ENCODE data around the gene ADAM21.
"Not testable (repeated sequence)": the region's sequence is repeated elsewhere in the genome, so short reads cannot be mapped to it uniquely, and the experiment has no call there.

Gene ADAM21

DNA sequence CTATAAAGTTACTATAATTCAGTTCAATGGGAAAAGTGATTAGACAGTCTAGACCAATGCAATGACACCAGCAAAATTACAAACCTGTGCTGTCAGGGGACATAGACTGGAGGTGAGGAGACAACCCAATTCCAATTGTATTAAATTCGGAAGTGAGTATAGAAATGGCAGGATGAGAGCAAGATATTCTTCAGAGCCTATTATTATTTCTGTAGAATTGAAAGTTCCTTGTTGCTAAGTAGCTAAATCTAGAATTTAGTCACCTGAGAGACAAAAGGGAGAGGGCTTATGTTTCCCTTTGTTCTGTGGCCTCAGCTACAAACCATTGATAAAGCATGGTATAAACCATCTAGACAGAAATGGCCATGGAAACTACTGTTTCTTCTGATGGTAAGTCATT is at the start of gene ADAM21:
ADAM21 (plus strand) TSS at position 301 of the 400 bp plus-strand sequence. CDS start 5,326 bp downstream, outside the sequence.
- DNase-seq (ENCODE audit: low spot score) = no peak

GRCh38 chr14:70403335-70403734 is 48.6 kb upstream of the ADAM21 start:
- DNase-seq (ENCODE audit: low spot score) = not testable (repeated sequence)

GRCh38 chr14:70406216-70406615 is 45.8 kb upstream of the ADAM21 start:
- not testable (repeated sequence) for DNase-seq (ENCODE audit: low spot score)

DNA sequence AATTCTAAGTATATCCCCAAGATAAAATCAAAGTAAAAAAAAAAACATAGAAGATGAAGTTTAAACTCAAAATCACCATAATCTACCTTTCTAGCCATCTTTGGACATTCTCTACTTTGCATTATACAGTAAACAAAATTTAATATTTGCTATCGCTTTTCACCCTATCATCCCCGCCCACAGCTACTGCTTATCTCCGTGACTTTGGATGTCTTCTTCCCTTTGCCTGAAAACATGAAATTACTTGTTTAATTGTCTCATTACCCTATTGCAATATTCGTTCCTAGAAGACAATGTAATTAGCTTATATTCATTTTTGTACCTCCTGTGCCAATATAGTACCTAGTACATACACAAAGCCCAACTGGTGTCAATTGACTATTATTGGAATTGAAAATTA is 44.4 kb upstream of the ADAM21 start:
- no peak for DNase-seq (ENCODE audit: low spot score)

- DNase-seq (ENCODE audit: low spot score) = no peak
Measured at GRCh38 chr14:70415788-70416187, 36.2 kb upstream of the ADAM21 start.

DNA sequence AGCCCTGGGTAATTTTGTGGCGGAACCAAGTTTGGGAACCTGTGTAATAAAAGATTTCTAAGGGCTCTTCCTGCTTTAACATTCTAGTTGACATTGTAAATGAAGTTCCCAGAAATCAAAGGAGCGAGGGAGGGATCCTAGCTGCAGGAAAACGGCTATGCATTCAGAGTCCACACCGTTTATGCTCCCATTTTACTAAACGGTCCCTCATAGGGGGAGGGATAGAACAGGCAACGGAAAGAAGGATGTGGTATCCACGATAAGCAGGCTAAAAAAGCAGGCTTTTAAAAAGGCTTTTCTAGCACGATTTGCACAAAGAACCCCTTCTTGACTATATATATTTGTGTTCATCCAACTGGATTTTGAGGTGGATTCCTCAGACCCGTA is 35.6 kb upstream of the ADAM21 start:
- DNase-seq (ENCODE audit: low spot score) = no peak

GRCh38 chr14:70416725-70417349 is 35.1 kb upstream of the ADAM21 start, which contains the start of gene SYNJ2BP:
Gene SYNJ2BP, minus strand, starts transcription at chr14:70417090. Its CDS starts 127 bp downstream, at chr14:70416963.
- peak; percentile 64 for DNase-seq (ENCODE audit: low spot score)

- DNase-seq (ENCODE audit: low spot score) = not testable (repeated sequence)
Measured at GRCh38 chr14:70419270-70419931, 32.6 kb upstream of the ADAM21 start.

- DNase-seq (ENCODE audit: low spot score) = no peak
Measured at GRCh38 chr14:70422538-70422937, 29.4 kb upstream of the ADAM21 start.

DNA sequence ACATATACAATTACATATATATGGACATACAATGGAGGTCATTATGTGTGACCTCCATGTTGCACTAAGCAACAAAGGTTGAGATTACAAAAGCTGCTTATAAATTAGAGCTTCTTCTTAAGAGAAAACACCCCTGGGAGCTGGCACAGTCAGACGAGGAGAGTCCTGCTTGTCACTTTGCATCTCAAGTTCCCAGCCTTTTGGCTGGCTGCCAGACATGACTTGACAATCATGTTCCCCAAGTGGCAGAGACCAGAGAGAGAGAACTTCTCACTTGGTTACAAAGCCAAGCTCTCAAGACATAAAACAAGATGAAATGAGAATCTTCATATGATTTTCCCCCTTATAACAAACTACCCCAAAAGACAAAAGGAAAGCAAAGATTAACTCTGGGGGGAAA is 26.6 kb upstream of the ADAM21 start:
- no peak for DNase-seq (ENCODE audit: low spot score)

DNA sequence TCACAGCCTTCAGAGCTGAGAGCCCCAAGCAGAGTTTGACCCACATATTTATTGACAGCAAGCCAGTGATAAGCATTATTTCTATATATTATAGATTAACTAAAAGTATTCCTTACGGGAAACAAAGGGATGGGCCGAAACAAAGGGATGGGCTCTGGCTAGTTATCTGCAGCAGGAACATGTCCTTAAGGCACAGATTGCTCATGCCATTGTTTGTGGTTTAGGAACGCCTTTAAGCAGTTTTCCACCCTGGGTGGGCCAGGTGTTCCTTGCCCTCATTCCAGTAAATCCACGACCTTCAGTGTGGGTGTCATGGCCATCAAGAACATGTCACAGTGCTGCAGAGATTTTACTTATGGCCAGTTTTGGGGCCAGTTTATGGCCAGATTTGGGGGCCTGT is 25.4 kb upstream of the ADAM21 start:
- DNase-seq (ENCODE audit: low spot score) = not testable (repeated sequence)

DNA sequence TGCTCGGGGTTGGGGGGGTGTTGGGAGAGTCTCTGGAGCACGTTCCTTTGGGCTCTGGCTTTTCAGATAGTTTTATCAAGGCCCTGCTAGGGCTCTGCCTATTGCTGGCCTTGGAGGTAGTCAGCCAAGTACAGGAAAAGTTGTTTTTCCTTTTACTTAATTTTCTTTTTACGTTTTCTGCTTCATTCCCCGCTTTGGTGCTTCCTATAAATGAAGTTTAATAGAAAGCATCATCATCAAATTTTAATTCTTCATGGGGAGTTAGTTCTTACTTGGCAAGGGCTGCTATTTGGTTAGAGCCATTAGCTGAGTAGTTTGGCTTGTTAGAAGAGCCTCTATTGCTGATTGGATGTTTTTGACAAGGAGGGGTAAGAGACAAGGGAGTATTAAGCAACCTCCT is 15.1 kb upstream of the ADAM21 start:
- DNase-seq (ENCODE audit: low spot score) = no peak

DNA sequence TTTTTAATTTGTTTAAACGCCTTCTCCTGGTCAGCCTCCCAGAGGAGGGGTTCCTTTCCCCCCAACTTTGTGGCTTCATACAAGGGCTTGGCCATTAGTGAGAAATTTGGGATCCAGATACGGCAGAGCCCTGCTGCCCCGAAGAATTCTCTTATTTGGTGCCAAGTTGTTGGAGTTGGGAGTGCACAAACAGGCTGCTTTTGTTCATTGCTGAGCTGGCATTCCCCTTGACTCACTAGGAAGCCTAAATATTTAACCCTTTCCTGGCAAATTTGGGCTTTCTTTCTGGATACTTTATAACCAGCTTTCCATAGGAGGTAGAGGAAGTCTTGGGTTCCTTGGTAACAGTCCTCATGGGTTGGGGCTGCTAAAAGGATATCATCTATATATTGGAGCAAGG is 10.3 kb upstream of the ADAM21 start:
- no peak for DNase-seq (ENCODE audit: low spot score)

DNA sequence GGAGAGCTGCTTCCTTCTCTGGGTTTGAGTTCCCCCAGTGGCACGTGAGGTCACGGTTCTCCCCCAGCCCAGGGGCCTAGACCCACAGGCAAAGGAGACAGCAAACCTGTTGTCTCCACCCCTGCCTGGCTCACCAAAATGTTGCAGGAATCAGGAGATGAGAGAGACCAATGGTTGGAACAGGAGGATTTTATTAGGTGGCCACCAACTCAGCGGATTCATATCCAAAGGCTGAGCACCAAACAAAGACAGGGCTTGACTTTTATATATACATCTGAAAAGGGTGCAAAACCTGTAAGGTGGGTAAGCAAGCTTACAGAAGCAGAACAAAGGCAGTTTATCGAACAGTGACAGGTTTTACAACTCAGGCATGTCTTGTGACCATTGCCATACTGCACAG is 9.2 kb upstream of the ADAM21 start:
- no peak for DNase-seq (ENCODE audit: low spot score)

GRCh38 chr14:70448633-70449340 is 3.2 kb upstream of the ADAM21 start:
- no peak for DNase-seq (ENCODE audit: low spot score)

DNA sequence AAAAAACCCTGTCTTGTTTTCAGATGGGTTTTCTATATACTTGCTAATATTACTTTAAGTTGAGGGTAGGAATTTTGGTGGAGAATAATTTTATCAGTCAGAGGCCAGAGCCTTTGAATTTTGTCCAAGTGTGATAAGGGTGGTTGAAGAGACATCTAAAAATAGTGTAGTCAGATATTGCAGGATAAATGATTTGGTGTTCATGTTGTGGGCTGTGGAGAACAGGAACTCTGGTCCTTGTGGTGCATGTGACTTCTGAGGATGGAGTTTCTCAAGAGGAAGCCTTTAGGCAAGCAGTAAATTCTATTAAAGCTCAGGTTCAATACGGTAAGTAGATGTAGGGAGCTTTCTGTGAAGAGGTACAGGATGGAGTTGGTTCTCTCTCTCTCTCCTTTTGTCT is 2.8 kb downstream of the ADAM21 start:
- DNase-seq (ENCODE audit: low spot score) = no peak

DNA sequence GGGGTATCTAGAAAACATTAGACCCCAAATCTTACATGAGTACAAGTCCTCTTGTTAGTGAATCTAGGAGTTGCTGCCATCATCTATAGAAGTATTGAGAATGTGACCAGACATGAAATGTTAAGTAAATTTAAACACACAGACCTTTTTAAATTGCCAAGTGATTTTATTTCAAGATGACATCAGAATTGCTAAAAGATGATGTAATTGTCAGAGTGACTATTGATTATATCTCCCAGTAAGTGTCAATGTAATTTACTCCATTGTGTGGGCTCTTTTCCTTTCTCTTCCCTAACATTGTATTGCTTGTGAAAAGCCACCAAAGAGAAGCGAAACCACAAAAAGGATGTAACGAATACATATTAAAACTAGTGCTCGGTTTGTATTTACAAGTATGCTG is 16.8 kb downstream of the ADAM21 start:
- no peak for DNase-seq (ENCODE audit: low spot score)

DNA sequence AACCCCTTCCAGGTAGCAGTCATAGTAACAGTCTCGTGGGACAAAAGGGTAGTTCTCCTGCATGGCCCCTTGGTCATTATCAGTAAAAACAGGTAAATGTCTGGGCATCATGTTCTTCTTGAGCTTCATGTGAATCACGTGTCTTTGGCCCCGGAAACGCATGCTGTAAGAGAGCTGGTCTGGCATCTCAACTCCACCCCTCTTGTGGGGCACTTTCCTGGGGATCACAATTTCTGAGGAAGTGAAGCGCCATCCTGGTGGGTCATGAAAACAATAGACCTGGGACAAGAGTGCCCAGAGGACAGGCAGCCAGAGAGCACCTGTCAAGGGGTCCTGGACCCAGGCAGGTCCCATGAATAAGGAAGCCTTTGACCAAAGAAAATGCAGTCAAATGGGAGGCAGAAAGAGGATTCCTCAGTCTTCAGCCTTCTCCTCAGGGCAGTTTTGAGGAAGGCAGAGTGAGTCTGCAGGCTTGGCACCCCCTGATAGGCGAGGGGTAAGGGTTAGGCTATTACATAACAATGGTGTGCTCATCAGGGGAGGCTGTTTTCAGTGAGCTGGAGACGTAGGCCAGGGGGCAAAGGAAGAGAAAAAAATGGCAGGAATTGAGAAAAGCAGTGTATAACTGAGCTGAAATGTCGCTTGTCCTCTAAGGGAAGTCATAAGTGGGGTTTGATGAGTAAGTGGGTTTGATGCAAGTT is 19.0 kb downstream of the ADAM21 start:
- not testable (repeated sequence) for DNase-seq (ENCODE audit: low spot score)

DNA sequence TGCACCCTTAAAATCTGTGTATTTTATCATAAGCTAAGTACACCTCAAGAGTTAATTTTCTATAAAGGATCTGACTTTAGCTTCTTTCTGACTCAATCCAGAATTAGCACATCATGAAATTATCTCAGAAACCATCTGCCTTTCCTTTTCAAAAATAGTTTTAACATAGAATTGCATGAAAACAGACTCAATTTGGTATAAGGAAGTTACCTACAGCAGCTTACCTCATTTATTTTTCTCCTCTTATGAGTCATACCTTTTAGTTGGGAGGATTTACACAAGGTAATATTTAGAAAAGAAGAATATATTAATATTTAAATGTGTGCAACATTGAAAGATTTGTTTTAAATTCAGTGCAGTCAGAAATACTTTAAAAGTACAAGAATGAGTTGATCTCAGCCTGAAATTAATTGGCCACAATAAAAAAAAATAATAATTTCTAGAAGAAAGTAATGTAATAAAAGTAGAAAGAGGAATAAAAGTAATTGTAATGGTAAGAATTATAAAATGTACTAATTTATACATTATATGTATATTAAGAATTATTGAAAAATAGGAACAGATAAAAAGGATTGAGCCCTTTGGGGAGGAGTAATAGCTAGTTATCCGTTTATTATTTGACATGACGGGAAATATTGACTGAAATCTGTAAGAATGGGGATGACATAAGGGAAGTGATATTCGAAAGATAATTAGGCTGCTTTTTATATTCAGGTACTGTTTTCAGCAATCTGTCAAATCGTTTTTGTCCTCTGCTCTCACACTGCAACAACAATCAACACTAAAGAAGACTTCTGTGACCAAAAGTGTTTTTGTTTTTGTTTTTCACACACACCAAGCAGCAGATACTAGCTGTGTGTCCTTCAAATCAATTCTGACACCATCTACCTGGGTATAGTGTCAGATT is 20.5 kb downstream of the ADAM21 start:
- DNase-seq (ENCODE audit: low spot score) = no peak

- DNase-seq (ENCODE audit: low spot score) = no peak
Measured at GRCh38 chr14:70473825-70474224, 21.9 kb downstream of the ADAM21 start.

GRCh38 chr14:70475459-70475858 is 23.5 kb downstream of the ADAM21 start:
- not testable (repeated sequence) for DNase-seq (ENCODE audit: low spot score)
